ENCODE results near the gene LPAR1.

LPAR1 gene

GRCh38 chr9:111004936-111005335, 33.3 kb downstream of the LPAR1 start:
- no peaks in the 10 kb centered on the region for H3K36me3 ChIP-seq (ENCODE audit: control insufficient read depth, insufficient read depth, low read length)
- no peak overlapping the region for H3K4me3 ChIP-seq (ENCODE audit: insufficient read depth, low read depth, low read length)
- H3K27ac ChIP-seq (ENCODE audit: insufficient read depth, low read depth, low read length, poor library complexity, severe bottlenecking) = no peak overlapping the region
- no peaks in the 10 kb centered on the region for H3K27me3 ChIP-seq (ENCODE audit: control insufficient read depth, insufficient read depth, low read length, poor library complexity, severe bottlenecking)
- H3K9me3 ChIP-seq (ENCODE audit: control insufficient read depth, low read length) = no peaks in the 10 kb centered on the region
- WGBS, 2 experiments = 92 to 97% methylated on average over 5 of the region's 5 CpGs
- no peaks in the 10 kb centered on the region for H3K4me1 ChIP-seq (ENCODE audit: control insufficient read depth, insufficient read depth, low read length)

- Histone ChIP-seq H3K27ac (ENCODE audit: insufficient read depth, low read depth, low read length, poor library complexity, severe bottlenecking) (no peak overlapping the region), H3K4me1 (ENCODE audit: control insufficient read depth, insufficient read depth, low read length) (no peaks in the 10 kb centered on the region), H3K4me3 (ENCODE audit: insufficient read depth, low read depth, low read length) (no peak overlapping the region), H3K9me3 (ENCODE audit: control insufficient read depth, low read length) (no peaks in the 10 kb centered on the region), H3K36me3 (ENCODE audit: control insufficient read depth, insufficient read depth, low read length) (no peaks in the 10 kb centered on the region), H3K27me3 (ENCODE audit: control insufficient read depth, insufficient read depth, low read length, poor library complexity, severe bottlenecking) (no peaks in the 10 kb centered on the region)
- 15 to 29% methylated on average over 3 of the region's 3 CpGs for WGBS, 2 experiments
Measured at GRCh38 chr9:111003182-111003581, 35.1 kb downstream of the LPAR1 start.

- no peaks in the 10 kb centered on the region for H3K4me1 ChIP-seq (ENCODE audit: control insufficient read depth, insufficient read depth, low read length)
- 87 to 95% methylated on average over 1 of the region's 1 CpG for WGBS, 2 experiments
- no peaks in the 10 kb centered on the region for H3K27me3 ChIP-seq (ENCODE audit: control insufficient read depth, insufficient read depth, low read length, poor library complexity, severe bottlenecking)
- no peak overlapping the region for H3K4me3 ChIP-seq (ENCODE audit: insufficient read depth, low read depth, low read length)
- H3K9me3 ChIP-seq (ENCODE audit: control insufficient read depth, low read length) = no peaks in the 10 kb centered on the region
- no peaks in the 10 kb centered on the region for H3K36me3 ChIP-seq (ENCODE audit: control insufficient read depth, insufficient read depth, low read length)
- no peak overlapping the region for H3K27ac ChIP-seq (ENCODE audit: insufficient read depth, low read depth, low read length, poor library complexity, severe bottlenecking)
Measured at GRCh38 chr9:111001526-111001925, 36.7 kb downstream of the LPAR1 start.

- no peaks in the 10 kb centered on the region for H3K27me3 ChIP-seq (ENCODE audit: control insufficient read depth, insufficient read depth, low read length, poor library complexity, severe bottlenecking)
- H3K4me1 ChIP-seq (ENCODE audit: control insufficient read depth, insufficient read depth, low read length) = no peaks in the 10 kb centered on the region
- H3K27ac ChIP-seq (ENCODE audit: insufficient read depth, low read depth, low read length, poor library complexity, severe bottlenecking) = no peak overlapping the region
- H3K4me3 ChIP-seq (ENCODE audit: insufficient read depth, low read depth, low read length) = no peak overlapping the region
- H3K9me3 ChIP-seq (ENCODE audit: control insufficient read depth, low read length) = no peaks in the 10 kb centered on the region
- 90 to 94% methylated on average over 2 of the region's 2 CpGs for WGBS, 2 experiments
- no peaks in the 10 kb centered on the region for H3K36me3 ChIP-seq (ENCODE audit: control insufficient read depth, insufficient read depth, low read length)
Measured at GRCh38 chr9:111000202-111000601, 38.1 kb downstream of the LPAR1 start.

GRCh38 chr9:110999379-110999778, 38.9 kb downstream of the LPAR1 start:
- H3K4me1 ChIP-seq (ENCODE audit: control insufficient read depth, insufficient read depth, low read length) = no peaks in the 10 kb centered on the region
- H3K27ac ChIP-seq (ENCODE audit: insufficient read depth, low read depth, low read length, poor library complexity, severe bottlenecking) = no peak overlapping the region
- H3K27me3 ChIP-seq (ENCODE audit: control insufficient read depth, insufficient read depth, low read length, poor library complexity, severe bottlenecking) = no peaks in the 10 kb centered on the region
- 90 to 97% methylated on average over 5 of the region's 5 CpGs for WGBS, 2 experiments
- H3K36me3 ChIP-seq (ENCODE audit: control insufficient read depth, insufficient read depth, low read length) = no peaks in the 10 kb centered on the region
- no peak overlapping the region for H3K4me3 ChIP-seq (ENCODE audit: insufficient read depth, low read depth, low read length)
- no peaks in the 10 kb centered on the region for H3K9me3 ChIP-seq (ENCODE audit: control insufficient read depth, low read length)

- Histone ChIP-seq H3K9me3 (ENCODE audit: control insufficient read depth, low read length) (no peaks in the 10 kb centered on the region), H3K4me1 (ENCODE audit: control insufficient read depth, insufficient read depth, low read length) (no peaks in the 10 kb centered on the region), H3K36me3 (ENCODE audit: control insufficient read depth, insufficient read depth, low read length) (no peaks in the 10 kb centered on the region), H3K4me3 (ENCODE audit: insufficient read depth, low read depth, low read length) (no peak overlapping the region), H3K27ac (ENCODE audit: insufficient read depth, low read depth, low read length, poor library complexity, severe bottlenecking) (no peak overlapping the region), H3K27me3 (ENCODE audit: control insufficient read depth, insufficient read depth, low read length, poor library complexity, severe bottlenecking) (no peaks in the 10 kb centered on the region)
- WGBS, 2 experiments = 90 to 100% methylated on average over 1 of the region's 1 CpG
Measured at GRCh38 chr9:110997847-110998246, 40.4 kb downstream of the LPAR1 start.

GRCh38 chr9:110996436-110997220, 41.6 kb downstream of the LPAR1 start:
- no peak overlapping the region for H3K4me3 ChIP-seq (ENCODE audit: insufficient read depth, low read depth, low read length)
- H3K4me1 ChIP-seq (ENCODE audit: control insufficient read depth, insufficient read depth, low read length) = no peaks in the 10 kb centered on the region
- 90 to 94% methylated on average over 8 to 9 of the region's 9 CpGs for WGBS, 2 experiments
- no peaks in the 10 kb centered on the region for H3K9me3 ChIP-seq (ENCODE audit: control insufficient read depth, low read length)
- no peak overlapping the region for H3K27ac ChIP-seq (ENCODE audit: insufficient read depth, low read depth, low read length, poor library complexity, severe bottlenecking)
- H3K27me3 ChIP-seq (ENCODE audit: control insufficient read depth, insufficient read depth, low read length, poor library complexity, severe bottlenecking) = no peaks in the 10 kb centered on the region
- H3K36me3 ChIP-seq (ENCODE audit: control insufficient read depth, insufficient read depth, low read length) = no peaks in the 10 kb centered on the region

- H3K27ac ChIP-seq (ENCODE audit: insufficient read depth, low read depth, low read length, poor library complexity, severe bottlenecking) = no peak overlapping the region
- no peaks in the 10 kb centered on the region for H3K4me1 ChIP-seq (ENCODE audit: control insufficient read depth, insufficient read depth, low read length)
- no peak overlapping the region for H3K4me3 ChIP-seq (ENCODE audit: insufficient read depth, low read depth, low read length)
- no peaks in the 10 kb centered on the region for H3K9me3 ChIP-seq (ENCODE audit: control insufficient read depth, low read length)
- H3K36me3 ChIP-seq (ENCODE audit: control insufficient read depth, insufficient read depth, low read length) = no peaks in the 10 kb centered on the region
- 91 to 97% methylated on average over 5 to 6 of the region's 6 CpGs for WGBS, 2 experiments
- no peaks in the 10 kb centered on the region for H3K27me3 ChIP-seq (ENCODE audit: control insufficient read depth, insufficient read depth, low read length, poor library complexity, severe bottlenecking)
Measured at GRCh38 chr9:110995420-110996340, 42.6 kb downstream of the LPAR1 start.

GRCh38 chr9:110994771-110995241, 43.5 kb downstream of the LPAR1 start:
- 88 to 98% methylated on average over 4 of the region's 4 CpGs for whole genome bisulfite sequencing, 2 experiments

GRCh38 chr9:110990481-110990880, 47.8 kb downstream of the LPAR1 start:
- H3K36me3 ChIP-seq (ENCODE audit: control insufficient read depth, insufficient read depth, low read length) = no peaks in the 10 kb centered on the region
- H3K4me3 ChIP-seq (ENCODE audit: insufficient read depth, low read depth, low read length) = no peak overlapping the region
- 83% methylated on average over 2 of the region's 2 CpGs; no CpG with 5 or more reads in 1 of the 2 experiments for WGBS, 2 experiments
- no peaks in the 10 kb centered on the region for H3K4me1 ChIP-seq (ENCODE audit: control insufficient read depth, insufficient read depth, low read length)
- no peaks in the 10 kb centered on the region for H3K27me3 ChIP-seq (ENCODE audit: control insufficient read depth, insufficient read depth, low read length, poor library complexity, severe bottlenecking)
- no peaks in the 10 kb centered on the region for H3K9me3 ChIP-seq (ENCODE audit: control insufficient read depth, low read length)
- H3K27ac ChIP-seq (ENCODE audit: insufficient read depth, low read depth, low read length, poor library complexity, severe bottlenecking) = no peak overlapping the region

More at GRCh38 chr9:110994771-110995241, 43.5 kb downstream of the LPAR1 start:
- H3K36me3 ChIP-seq (ENCODE audit: control insufficient read depth, insufficient read depth, low read length) = no peaks in the 10 kb centered on the region
- H3K27me3 ChIP-seq (ENCODE audit: control insufficient read depth, insufficient read depth, low read length, poor library complexity, severe bottlenecking) = no peaks in the 10 kb centered on the region
- H3K4me1 ChIP-seq (ENCODE audit: control insufficient read depth, insufficient read depth, low read length) = no peaks in the 10 kb centered on the region
- no peak overlapping the region for H3K4me3 ChIP-seq (ENCODE audit: insufficient read depth, low read depth, low read length)
- H3K9me3 ChIP-seq (ENCODE audit: control insufficient read depth, low read length) = no peaks in the 10 kb centered on the region
- no peak overlapping the region for H3K27ac ChIP-seq (ENCODE audit: insufficient read depth, low read depth, low read length, poor library complexity, severe bottlenecking)

All from ectodermal cell (in vitro differentiated cells).